Hematopoietic multipotent progenitor cell treated with erythropoietin and hydrocortisone succinate and interleukin-3 and kit ligand, for 8 days (in vitro differentiated cells): ENCODE measurements around the gene NACC1.
"Not testable (repeated sequence)": the region's sequence is repeated elsewhere in the genome, so short reads cannot be mapped to it uniquely, and the experiment has no call there.

Experiments used
- DNase-seq: peaks from one replicate; pipeline ENCODE4 v3.0.0-alpha.2; 2015

The NACC1 gene

DNA sequence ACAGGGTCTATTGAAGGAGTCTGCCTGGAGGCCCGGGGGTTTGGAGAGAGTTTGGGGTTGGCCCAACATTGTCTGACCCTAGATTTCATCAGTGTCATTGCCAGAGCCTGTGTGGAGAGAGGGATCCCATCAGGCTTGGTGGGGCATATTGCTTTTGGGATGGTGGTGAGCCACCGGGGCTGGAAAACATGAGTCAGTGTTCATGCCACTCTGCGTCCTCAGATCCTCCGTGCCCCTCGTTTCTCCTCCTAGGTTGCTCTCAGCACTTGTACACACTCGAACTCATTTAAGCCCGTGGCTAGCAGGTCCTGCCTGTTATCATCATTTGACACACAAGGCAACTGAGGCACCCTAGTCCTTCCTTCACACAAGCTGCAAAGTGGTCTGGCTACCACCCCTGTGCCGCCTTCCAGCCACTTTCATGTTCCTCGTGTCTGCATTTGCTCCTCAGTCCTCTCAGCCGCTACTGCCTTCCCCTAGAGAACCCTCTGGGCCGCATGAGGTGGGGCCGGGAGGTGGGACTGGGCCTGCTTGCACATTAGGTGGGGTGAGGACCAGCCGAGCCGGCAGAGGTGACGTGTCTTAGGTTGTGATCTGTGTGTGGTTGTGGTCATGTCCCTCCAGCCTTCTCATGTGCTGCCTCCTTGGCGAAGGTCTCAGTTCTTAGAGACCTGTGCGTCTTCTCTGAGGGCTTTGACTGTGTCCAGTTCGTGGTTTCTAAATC, 3.6 kb downstream of the NACC1 start:
- no peak for DNase-seq

DNA sequence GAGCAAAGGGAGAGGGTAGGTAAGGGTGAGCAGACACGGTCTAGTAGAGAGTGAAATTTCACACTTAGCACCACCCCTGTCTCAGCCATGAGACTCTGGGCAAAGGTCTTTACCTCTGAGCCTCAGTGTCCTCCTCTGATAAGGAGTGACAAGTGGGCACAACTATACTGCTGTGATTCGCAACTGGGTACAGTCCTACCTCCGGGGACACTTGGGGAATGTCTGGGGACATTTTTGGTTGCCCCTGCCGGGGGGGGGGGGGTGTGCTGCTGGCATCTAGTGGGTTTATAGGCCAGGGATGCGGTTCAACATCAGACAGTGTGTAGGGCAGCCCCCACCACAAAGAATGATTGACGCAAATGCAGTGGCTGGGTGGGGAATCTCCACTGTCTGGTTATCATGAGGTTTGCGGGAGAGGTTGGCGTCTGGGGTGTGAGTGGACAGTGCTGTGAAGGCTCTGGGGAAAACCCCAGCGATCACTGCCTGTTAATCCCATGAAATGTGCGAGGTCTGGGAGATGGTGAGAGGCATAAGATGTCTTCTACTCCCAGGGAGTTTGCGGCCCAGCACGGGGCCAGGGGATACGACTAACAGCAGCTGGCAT, 4.3 kb downstream of the NACC1 start:
- no peak for DNase-seq

DNA sequence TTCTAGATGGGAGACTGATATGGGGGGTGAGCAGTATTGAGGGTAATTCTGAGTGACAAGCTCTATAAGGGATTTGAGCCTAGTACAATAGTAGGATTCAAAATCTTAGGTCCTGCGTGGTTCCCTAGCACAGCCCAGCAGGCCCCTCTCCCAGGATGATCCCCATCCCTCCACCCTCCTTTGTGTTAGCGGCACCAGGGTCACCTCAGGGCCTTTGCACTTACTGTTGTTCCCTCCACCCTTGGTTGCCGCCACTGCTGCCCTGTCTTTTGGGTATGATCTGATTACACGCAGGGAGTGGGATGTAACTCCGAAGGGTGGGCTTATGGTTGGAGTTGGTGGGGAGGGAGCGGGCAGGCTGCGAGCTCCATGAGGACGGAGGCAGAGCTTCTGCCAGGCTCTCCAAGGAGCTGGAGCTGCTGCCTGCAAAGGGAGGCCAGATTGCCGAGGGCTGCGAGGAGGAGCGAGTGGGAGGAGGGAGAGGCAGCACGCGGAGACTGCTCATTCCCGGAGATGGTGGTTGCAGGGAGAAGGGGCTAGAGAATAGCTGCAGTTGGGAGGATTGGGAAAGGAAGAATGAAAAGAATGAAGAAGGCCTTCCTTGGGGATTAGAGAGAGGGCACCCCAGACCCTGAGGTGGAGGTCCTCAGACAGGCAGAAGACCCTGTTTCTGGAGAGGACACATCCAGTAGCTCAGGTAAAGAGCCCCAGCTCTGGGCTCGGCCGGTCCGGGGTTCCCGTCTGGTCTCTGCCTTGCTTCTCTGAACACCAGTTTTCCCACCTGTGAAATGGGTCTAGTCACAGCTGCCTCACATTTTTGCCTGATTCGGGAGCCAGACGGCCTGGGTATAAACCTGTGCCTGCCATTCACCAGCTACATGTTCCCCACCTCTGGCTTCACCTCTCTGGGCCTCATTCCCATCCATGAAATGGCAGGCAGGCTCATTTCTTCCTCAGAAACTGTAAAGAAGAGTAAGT, 5.2 kb downstream of the NACC1 start:
- DNase-seq = no peak

DNA sequence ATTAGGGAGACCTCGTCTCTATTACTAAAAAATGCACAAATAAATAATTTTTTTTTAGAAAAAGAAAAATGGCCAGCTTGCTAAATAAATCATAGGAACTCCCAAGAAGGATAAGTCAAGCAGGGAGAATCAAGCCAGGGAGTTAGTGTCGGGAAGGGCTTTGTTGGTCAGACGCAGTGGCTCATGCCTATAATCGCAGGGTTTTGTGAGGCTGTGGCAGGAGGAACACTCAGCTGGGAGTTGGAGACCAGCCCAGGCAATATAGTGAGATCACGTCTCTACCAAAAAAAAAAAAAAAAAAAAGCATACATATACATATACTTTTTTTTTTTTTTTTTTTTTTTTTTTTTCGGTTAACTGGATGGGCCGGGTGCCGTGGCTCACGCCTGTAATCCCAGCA, 9.0 kb downstream of the NACC1 start:
- no peak for DNase-seq

DNA sequence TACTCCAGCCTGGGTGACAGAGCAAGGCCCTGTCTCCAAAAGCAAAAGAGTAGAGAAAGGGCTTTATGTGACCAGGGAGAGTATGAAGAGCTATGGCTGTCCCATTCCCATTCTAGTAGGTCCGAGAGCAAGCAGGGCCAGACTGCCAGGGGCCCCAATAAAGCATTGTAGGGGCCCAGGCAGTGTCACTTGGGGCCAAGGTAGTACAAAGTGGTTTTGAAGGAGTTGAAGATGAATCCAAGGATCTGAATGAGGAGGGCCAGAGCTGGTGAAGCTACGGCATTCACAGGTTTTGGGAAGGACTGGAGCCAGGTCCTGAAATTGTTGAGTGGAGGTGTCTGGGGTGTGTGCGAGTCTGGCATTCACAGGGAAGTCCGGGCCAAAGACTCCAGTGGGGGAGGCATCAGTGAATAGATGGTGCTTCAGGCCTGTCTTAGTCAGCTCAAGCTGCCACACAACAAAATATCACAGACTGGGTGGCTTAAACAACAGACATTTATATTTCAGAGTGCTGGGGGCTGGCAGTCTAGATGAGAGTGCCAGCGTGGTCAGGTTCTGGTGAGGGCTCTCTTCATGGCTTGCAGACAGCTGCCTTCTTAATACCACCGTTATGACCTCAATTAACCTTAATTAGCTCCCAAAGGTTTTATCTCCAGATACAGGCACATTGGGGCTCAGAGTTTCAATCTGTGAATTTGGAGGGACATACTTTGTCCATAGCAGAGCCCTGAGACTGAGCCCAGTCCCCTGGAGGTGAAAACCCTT, 9.9 kb downstream of the NACC1 start:
- peak; percentile 39 for DNase-seq

DNA sequence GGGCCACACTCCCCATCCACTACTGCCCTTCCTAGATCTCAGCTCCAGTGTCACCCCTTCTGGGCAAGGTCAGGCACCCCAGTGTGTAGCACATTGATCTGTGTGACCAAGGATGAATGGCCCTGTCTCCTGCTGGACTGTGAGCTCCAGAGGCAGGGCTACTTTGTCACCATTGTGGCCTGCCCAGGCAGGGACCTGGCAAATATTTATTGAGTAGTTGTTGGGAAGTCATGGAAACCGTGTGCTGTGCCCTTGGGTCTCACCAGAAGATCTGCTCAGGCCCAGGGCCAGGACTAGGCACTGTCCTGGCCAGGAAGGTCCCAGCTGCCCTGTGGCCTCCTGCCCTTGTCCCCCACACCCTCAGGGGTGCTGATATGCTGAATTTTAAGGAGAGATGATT, 10.5 kb downstream of the NACC1 start:
- no peak for DNase-seq

DNA sequence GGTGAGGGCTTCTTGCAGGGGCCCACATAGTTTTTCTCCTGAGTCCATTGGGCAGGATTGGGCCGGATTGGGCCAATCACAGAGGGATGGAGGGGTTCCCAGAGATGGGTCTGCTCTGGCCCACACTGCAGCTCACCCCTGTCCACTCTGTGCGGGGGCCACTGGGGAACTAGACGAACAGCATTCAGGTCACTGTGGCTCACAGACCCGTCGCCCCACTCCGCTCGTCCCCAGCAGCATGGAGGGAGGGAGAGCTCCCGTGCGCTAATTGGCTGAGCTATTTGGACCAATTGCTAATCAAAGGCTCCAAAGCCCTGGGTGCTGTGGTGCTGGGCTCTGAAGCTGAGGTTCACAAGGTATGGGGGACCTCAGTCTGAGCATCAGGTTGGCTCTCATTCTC, 11.3 kb downstream of the NACC1 start:
- DNase-seq = no peak

DNA sequence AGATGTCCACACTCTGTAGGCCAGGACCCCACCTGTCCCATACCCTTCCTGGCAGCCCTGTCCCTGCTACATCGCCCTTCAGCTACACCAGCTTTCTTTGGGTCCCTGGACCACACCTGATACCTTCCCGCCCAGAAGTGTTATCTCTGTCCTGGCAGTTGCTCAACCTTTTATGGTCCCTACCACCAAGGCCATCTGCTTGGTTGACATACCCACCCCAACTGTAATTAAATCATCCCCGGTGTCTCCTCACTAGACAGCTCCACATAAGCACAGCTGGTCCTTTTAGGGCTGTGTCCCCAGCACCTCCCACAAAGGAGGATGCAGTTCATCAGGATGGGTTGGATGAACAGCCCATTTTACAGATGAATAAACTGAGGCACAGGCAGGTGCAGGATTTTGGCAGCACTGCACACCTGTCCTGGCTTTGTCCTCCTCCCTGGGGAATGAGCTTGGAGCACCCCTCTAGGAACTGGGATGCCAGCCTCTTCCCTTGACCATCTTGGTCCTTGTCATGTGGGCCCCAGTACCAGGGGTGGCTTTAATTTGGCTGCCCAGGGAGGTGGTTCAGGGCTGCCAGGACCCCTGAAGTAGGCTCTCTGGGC, 12.9 kb downstream of the NACC1 start:
- no peak for DNase-seq

DNA sequence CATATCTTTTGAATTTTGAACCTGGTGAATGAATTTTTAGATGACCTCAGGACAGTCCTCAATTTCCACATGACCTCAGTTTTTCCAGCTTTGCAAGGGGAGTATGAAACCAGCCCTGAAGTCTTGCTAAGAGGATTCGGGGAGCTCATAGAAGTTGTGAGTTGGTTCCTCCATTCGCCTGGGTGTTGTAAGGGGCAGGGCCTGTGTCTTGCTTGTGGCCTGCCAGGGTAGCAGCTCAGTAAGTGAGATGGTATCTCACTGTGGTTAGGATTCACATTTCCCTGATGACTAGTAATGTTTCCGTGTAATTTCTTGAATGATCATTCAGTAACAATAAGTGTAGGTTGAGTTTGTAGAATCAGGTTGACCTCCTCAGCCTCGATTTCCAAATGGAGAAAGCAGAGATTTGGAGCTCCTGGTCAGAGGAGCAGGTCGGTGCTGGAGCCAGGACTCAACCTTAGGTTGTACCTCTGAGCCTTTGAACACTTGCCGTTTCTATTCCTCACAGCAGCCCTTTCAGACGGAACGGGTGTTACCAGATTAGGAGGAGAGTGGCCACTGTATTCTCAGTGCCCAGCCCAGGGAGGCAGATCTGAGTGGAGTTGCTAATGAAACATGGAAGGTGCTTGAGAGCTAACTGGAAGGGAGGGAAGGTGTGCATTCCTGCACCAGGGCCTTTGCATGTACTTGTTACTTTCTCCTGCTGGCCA, 14.6 kb downstream of the NACC1 start:
- peak; percentile 79 for DNase-seq

DNA sequence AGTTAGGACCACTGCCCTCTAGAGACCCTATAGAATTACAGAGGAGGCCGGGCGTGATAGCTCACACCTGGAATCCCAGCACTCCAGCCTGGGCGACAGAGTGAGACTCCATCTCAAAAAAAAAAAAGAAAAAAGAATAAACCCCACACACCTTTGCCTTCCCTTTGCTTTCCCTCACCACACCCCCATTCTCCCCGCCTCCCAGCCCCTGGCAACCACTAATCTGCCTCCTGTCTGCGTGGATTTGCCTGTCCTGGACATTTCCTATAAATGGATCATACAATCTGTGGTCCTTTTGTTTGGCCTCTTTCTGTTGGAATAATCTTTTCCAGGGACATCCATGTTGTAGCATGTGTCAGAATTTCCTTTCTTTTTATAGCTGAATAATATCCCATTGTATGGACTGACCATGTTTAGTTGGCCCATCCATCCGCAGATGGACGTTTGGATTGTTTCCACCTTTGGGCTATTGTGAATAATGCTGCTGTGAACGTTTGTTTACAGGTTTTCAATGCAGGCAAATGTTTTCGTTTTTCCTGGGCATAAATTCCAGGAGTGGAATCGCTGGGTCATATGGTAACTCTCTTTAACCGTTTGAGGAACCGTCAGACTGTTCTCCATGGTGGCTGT, 15.3 kb downstream of the NACC1 start:
- no peak for DNase-seq

DNA sequence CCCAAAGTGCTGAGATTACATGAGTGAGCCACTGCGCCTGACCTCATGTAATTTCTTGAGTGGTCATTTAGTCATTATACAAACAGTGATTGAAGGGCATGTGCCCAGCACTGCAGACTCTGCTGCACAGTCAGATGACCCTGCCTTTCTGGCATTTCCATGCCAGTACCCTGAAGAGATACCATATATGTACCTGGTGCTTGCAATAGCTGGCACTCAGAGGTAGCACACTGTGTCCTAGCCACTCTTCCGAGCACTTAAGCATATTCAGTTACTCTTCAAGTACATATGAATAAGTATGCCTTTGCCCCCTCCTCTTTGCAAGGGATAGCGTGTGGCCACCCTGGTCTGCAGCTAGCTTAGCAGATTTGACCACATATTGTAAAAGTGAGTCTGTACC, 16.6 kb downstream of the NACC1 start:
- DNase-seq = no peak

DNA sequence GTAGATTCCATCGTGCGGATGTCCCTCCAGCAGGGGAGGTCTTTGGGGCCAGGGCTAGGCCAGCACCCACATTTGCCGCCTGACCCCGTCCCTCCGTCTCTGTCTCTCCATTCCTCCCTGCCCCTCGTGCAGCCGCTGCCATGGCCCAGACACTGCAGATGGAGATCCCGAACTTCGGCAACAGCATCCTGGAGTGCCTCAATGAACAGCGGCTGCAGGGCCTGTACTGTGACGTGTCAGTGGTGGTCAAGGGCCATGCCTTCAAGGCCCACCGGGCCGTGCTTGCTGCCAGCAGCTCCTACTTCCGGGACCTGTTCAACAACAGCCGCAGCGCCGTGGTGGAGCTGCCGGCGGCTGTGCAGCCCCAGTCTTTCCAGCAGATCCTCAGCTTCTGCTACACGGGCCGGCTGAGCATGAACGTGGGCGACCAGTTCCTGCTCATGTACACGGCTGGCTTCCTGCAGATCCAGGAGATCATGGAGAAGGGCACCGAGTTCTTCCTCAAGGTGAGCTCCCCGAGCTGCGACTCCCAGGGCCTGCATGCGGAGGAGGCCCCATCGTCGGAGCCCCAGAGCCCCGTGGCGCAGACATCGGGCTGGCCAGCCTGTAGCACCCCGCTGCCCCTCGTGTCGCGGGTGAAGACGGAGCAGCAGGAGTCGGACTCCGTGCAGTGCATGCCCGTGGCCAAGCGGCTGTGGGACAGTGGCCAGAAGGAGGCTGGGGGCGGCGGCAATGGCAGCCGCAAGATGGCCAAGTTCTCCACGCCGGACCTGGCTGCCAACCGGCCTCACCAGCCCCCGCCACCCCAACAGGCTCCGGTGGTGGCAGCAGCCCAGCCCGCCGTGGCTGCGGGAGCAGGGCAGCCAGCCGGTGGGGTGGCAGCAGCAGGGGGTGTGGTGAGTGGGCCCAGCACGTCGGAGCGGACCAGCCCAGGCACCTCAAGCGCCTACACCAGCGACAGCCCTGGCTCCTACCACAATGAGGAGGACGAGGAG, 17.3 kb downstream of the NACC1 start:
- DNase-seq = no peak

DNA sequence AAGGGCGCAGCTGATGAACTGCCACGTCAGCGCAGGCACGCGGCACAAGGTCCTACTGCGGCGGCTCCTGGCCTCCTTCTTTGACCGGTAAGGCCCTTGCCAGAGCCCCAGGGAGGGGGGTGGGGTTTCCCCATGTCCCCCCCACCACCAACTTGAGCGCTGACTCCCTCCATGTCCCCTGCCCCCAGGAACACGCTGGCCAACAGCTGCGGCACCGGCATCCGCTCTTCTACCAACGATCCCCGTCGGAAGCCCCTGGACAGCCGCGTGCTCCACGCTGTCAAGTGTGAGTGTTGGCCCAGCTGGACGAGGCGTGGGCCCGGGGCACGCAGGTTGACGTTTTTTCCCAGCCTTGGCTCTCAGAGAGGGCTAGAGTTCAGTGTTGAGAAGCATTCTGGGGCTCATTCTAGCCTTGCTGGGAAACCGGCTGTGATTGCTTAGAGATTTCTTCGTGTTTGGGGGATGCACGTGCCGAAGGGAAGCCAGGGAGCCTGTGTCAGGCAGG, 19.3 kb downstream of the NACC1 start:
- DNase-seq = no peak

DNA sequence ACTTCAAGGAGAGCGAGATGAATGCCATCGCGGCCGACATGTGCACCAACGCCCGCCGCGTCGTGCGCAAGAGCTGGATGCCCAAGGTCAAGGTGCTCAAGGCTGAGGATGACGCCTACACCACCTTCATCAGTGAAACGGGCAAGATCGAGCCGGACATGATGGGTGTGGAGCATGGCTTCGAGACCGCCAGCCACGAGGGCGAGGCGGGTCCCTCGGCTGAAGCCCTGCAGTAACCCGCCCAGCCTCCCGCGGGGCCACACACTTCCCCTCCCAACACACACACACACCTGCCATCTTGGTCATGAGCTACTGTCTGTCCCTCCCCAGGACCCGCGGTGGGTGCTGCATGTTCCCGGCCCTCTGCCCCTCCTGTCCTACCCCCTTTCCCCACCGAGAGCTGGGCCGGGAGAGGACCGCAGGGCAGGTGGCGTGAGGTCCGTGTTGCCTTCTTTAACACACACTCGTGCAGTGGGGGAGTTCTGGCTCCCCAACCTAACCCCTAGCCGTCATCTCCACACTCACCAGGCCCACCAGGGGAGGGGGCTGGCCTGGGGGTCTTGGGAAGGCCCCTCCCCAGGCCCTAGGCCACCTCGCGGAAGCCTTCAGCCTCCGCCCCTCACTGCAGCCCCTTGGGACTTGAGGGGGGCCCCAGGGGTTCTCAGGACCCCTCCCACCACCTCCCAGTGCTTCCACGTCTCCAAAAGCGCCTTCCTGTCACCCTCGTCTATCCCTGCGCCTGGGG, 20.3 kb downstream of the NACC1 start:
- DNase-seq = no peak

DNA sequence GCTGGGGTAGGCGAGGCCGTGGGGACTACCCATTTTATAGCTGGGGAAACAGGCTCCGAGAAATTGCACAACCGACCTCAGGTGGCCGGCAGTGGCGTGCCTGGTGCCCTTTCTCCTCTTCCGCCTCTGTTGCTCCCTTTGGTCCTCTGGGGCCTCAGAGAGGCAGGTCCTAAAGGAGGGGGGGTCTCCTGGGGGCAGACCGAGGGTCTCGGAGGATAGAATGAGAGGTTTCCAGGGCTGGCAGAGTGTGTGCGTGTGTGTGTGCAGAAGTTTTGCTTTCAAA, 20.8 kb downstream of the NACC1 start:
- no peak for DNase-seq

DNA sequence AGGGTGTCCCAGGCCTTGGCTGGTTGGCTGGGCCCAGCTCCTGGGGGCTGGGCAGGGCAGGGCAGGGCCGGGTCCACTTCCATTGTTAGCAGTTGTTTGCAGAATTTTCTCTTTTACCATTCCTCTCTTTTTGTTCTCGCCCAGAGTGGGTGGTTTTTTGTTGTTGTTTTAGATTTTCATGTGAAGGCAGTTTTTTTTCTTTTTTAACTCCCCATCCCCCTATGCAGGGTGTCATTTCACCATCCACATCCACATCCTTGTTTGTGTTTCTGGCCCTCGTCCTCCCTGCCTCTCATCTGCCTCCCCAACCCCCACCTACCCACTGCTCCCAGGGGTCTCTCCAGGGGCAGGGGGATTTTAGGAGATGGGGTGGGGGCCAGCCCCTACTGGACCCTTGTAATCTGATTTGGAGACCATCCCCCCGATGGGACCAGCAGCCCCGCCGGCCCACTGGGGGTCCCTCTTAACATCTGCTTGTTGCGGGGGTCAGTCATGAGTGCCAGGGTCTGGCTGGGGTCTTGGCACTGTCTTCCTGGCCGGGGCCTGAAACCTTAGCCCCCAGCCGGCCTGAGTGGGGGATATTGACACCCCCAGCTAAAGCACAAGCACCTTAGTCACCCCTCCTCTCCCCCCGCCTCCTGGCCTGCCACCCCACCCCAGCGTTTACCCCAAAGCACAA, 21.7 kb downstream of the NACC1 start:
- no peak for DNase-seq

DNA sequence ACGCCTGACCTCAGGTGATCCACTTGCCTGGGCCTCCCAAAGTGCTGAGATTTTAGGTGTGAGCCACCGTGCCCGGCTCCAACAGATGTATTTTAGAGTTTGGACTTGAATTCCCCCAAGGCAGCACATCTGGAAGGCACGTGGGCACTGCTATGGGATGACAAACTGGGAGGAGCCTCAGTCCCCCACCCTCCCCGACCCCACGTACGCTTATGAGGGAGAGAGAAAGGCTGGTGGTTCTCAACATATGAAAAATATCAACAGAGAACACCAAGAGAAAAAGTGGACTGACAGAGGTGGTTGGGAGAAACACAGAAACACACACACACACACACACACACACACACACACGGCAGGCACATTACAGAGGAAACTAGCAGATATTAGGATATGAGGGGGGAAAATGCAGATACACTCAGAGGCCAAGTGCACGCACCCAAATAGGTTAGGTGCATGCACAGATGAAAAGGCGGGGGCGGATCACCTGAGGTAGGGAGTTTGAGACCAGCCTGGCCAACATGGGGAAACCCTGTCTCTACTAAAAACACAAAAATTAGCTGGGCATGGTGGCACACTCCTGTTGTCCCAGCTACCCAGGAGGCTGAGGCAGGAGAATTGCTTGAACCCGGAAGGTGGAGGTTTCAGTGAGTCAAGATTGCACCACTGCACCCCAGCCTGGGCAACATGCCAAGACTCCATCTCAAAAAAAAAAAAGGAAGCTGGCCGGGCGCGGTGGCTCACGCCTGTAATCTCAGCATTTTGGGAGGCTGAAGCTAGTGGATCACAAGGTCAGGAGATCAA, 28.9 kb downstream of the NACC1 start:
- DNase-seq = peak; percentile 70

DNA sequence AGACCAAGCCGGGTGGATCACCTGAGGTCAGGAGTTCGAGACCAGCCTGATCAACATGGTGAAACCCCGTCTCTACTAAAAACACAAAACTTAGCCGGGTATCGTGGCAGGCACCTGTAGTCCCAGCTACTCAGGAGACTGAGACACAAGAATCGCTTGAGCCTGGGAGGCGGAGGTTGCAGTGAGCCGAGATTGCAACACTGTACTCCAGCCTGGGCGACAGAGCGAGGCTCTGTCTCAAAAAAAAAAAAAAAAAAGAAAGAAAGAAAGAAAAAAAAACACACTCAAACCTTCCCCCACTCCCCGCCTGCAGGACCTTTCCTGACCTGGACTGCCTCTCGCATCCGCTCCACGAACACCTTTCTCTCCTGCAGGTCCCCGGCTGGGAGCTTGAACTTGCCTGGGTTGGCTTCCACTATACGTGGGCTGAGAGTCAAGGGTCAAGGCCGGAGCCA, 31.1 kb downstream of the NACC1 start:
- not testable (repeated sequence) for DNase-seq
